Choroid plexus epithelial cell (primary cell): ENCODE measurements around the gene ARHGAP24.

Experiments
- DNase-seq: peaks from one replicate; pipeline ENCODE4 v3.0.0-alpha.2; 2010; ENCODE audit warnings: low read depth
- H3K4me3 ChIP-seq: 2 replicates; pipeline ENCODE4 v1.5.1; 2011; ENCODE audit warnings: low read depth, mild to moderate bottlenecking, control low read depth, low read length, moderate library complexity
- CTCF ChIP-seq: conservative IDR thresholded peaks from 2 replicates; pipeline ENCODE4 v1.5.1; 2011; ENCODE audit warnings: low read depth, mild to moderate bottlenecking, control low read depth, inconsistent platforms, low read length, moderate library complexity

The ARHGAP24 gene

DNA sequence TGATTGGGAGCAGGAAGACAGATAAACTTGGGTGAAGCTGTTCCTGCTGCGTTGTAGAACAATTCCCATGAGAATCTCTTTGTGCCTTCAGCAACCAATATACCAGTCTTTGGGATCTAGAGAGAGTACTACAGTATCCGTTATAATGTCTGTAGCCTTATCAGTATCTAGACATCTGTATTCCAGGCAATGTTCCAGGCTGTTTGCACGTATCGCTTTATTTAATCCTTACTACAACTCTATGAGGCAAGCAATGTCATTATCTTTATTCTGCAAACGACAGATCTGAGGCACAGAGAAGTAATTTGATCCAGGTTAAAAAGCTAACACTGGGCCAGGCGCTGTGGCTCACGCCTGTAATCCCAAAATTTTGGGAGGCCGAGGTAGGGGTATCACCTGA, 251.6 kb downstream of the ARHGAP24 start:
- DNase-seq: no peak
- no peak overlapping the region for H3K4me3 ChIP-seq
- no peak for TF ChIP-seq CTCF

GRCh38 chr4:85728464-85728863, 253.5 kb downstream of the ARHGAP24 start:
- DNase-seq: no peak

GRCh38 chr4:85732124-85732523, 257.2 kb downstream of the ARHGAP24 start:
- no peak for TF ChIP-seq CTCF
- no peak for DNase-seq
- H3K4me3 ChIP-seq: no peak overlapping the region

More at GRCh38 chr4:85728464-85728863, 253.5 kb downstream of the ARHGAP24 start:
- no peak for TF ChIP-seq CTCF
- H3K4me3 ChIP-seq: no peak overlapping the region

GRCh38 chr4:85733798-85734197, 258.8 kb downstream of the ARHGAP24 start:
- H3K4me3 ChIP-seq: no peak overlapping the region
- TF ChIP-seq CTCF: no peak
- DNase-seq: no peak

DNA sequence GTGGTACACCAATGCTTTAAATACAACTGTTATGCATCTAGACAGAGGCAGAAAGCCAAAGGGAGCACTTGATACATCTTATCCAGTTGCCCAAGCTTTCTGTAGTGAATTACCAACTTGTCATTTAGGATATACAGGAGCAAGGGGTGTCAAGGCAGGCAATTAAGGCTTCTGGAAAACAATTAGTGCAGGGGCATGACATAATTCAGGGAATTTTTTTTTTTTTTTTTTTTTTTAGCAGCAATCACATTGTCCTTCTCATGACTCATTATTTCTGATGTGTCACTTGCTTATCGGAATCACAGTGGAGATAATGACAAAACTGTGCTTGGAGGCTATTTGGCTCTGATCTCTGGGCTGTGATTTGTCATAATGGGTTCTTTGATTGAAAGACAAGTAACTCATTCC, 259.5 kb downstream of the ARHGAP24 start:
- DNase-seq: no peak
- no peak overlapping the region for H3K4me3 ChIP-seq
- TF ChIP-seq CTCF: no peak

DNA sequence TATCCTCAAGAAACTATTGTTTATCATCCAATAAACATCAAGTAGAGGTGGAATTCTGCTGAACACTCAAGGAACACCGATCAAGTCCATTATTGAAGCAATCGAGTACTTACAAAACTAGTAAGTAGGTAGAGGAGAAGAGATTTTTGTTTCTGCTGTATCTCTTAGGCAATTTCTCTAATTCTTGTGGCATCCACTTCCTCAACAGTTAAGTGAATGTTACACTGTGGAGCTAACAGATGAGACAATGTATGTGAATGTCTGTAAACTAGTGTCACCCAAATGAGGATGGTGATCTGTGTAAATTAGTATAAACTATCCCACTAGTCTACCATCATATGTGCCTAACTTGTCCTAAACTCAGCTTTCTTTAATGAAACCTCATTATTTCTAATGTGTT, 261.6 kb downstream of the ARHGAP24 start:
- DNase-seq: no peak
- H3K4me3 ChIP-seq: no peak overlapping the region
- no peak for TF ChIP-seq CTCF

GRCh38 chr4:85737254-85737653, 262.3 kb downstream of the ARHGAP24 start:
- no peak for DNase-seq
- H3K4me3 ChIP-seq: no peak overlapping the region
- TF ChIP-seq CTCF: no peak
